GM12872 (cell line): ENCODE results near the gene ABCA9.

ENCODE experiments used
- TF ChIP-seq, protein P1 (sequence below): IDR thresholded peaks from 3 replicates; pipeline ENCODE4 v1.5.1; 2011; ENCODE audit warnings: low read depth, mild to moderate bottlenecking, low read length, moderate library complexity; ENCODE audit not compliant: insufficient read depth

The ABCA9 gene

DNA sequence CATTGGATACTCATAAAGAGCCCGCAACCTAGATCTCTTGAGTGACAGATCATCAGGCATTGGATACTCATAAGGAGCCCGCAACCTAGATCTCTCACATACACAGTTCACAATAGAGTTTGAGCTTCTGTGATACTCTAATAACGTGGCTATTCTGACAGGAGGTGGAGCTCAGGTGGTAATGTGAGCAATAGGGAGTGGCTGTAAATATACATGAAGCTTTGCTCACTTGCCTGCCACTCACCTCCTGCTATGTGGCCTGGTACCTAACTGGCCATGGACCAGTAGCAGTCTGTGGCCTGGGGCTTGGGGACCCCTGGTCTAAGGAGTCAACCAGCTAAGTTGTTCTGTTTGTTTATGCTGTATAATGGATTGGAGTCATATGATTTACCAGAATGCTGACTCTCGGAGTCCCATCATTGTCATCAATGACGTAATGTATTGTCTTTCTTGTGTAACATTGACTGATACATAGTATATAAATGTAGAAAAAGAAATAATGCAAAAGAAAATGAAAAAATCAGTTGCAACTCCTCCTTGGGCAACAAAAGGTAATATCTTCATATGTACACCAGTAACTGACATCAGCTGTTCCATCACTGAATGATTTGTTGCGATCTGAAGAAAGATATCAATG lies 17.5 kb downstream of the ABCA9 start:
- TF ChIP-seq, protein P1, sequence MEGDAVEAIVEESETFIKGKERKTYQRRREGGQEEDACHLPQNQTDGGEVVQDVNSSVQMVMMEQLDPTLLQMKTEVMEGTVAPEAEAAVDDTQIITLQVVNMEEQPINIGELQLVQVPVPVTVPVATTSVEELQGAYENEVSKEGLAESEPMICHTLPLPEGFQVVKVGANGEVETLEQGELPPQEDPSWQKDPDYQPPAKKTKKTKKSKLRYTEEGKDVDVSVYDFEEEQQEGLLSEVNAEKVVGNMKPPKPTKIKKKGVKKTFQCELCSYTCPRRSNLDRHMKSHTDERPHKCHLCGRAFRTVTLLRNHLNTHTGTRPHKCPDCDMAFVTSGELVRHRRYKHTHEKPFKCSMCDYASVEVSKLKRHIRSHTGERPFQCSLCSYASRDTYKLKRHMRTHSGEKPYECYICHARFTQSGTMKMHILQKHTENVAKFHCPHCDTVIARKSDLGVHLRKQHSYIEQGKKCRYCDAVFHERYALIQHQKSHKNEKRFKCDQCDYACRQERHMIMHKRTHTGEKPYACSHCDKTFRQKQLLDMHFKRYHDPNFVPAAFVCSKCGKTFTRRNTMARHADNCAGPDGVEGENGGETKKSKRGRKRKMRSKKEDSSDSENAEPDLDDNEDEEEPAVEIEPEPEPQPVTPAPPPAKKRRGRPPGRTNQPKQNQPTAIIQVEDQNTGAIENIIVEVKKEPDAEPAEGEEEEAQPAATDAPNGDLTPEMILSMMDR = no peak

DNA sequence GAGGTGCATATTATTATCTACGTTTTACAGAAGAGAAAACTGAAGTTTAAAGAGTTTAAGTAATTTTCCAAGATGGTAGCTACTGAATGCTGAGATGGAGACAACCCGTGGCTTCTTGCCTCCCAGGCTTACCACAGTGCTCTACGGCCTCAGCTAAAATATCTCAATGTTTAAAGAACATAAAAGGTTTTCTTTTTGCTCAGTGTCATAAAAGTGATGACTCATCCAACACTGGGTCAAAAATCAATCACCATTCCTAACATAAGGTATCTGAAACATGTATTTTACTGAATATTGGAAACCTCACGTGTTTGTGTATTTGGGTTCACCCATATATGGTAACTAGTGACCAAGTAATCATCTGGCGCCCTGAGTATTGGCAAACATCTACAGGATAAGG lies 18.4 kb downstream of the ABCA9 start:
- TF ChIP-seq, protein P1 = no peak

DNA sequence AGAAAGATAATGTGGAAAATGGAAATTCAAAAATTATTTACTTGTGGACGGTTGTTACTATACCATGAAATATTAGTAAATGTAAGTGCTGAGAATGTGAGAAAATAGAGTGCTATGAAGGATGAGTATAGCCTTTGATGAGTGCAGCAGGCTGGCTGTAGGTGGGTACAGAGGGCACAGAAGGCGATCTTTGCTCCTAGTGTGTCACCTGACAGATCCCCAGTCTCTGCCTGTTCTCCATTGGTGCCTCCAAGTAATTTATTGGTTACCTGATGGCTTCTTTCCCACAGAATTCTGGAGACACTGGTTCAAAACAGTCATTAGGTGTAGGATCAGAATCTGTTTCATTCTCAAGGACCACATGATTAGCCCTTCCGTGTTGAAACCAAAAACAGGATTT lies 28.9 kb downstream of the ABCA9 start:
- TF ChIP-seq, protein P1 = no peak

DNA sequence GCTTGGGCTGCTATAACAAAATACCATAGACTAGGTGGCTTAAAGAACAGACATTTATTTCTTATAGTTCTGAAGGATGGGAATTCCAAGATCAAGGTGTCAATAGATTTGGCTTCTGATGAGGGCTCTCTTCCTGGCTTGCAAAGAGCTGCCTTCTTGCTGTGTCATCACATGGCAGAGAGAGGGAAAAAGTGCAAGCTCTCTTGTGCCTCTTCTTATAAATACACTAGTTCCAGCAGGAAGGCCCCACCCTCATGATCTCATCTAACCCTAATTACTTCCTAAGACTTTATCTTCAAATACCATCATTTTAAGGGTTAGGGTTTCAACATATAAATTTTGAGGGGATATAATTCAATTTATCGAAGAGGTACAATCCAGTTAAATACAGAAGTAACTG lies 30.6 kb downstream of the ABCA9 start:
- TF ChIP-seq, protein P1 = no peak

DNA sequence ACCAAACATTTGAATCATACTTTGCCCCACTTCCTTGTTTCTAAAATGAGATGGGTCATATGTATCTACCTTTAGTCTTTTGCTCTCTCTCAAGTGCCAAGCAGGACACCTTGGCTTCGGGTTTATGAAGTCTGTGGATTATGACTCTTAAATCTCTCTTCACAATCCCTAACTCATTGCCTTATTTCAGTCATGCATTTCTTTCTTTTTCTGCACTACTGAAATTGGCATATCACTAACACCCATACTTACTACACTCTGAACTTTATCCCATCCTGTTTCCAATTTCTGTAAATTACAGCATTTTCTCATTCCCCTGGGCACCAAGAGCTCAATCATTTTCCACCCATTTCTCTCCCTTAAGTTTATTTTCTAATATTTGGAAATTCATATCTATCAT lies 42.0 kb downstream of the ABCA9 start:
- TF ChIP-seq, protein P1 = no peak

DNA sequence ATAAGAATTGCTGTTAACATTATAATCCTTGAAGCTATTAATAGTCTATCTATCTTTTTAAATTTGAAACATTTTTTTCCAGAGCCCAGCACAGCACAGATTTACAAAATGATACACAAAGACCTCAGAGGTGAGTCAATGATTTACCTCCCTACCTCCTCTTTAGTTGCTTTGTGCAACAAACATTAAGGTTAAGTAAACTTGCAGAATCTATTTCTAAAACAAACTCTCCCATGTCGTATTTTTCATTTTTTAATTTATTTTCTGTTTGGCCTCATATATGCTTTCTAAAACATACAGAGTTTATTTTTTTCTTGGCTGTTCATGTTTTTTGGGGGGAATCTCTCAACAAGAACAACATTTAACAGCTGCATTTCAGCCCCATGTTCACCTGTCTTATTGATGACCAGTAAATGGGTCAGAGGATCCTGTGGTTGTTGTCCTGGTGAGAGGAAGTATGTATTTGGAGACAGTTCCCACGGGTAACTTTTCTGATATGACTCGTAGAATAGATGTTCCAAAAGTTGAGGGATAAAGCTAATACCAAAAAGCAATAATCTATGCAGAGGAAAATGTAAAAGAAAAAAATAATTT lies 42.6 kb downstream of the ABCA9 start:
- TF ChIP-seq, protein P1 = no peak

DNA sequence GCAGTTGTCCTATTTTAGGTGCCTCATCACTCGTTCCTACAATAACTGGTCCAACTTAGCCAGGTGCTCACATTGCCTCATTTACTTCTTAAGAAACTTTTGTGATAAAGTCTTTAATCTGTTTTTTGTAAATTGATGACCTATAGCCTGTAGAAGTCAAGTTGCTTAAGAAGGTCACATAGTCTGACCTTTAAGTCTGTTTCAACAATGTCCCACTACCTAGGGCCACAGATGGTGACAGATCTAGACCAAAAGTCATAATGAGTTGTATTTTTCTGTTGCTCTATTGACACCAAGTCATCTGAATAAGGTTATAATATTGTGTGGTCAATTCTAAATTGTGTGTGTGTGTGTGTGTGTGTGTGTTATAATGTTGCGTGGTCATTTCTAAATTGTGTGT lies 45.1 kb downstream of the ABCA9 start:
- TF ChIP-seq, protein P1 = no peak
